GM19324 (cell line): Measurements from ENCODE around the gene COL16A1.

Experiments used
- ATAC-seq: cut with Tn5 transposase; IDR thresholded peaks from one replicate; pipeline ENCODE4 v1.9.1; 2021; ENCODE audit warnings: mild to moderate bottlenecking, moderate library complexity; ENCODE audit not compliant: unreplicated experiment, low FRiP score

The COL16A1 gene

GRCh38 chr1:31733389-31734219 lies 29.8 kb upstream of the COL16A1 start:
- no peak for ATAC-seq

- ATAC-seq = no peak
Observed at GRCh38 chr1:31732751-31733289, 29.0 kb upstream of the COL16A1 start.

GRCh38 chr1:31732343-31732742 lies 28.5 kb upstream of the COL16A1 start:
- ATAC-seq = no peak

GRCh38 chr1:31731049-31731565 lies 27.3 kb upstream of the COL16A1 start:
- no peak for ATAC-seq

- no peak for ATAC-seq
Observed at GRCh38 chr1:31730336-31731048, 26.7 kb upstream of the COL16A1 start.

GRCh38 chr1:31727849-31728248 lies 24.0 kb upstream of the COL16A1 start:
- no peak for ATAC-seq

- ATAC-seq = no peak
Observed at GRCh38 chr1:31727195-31727594, 23.4 kb upstream of the COL16A1 start.

GRCh38 chr1:31726715-31727114 lies 22.9 kb upstream of the COL16A1 start:
- ATAC-seq = no peak

GRCh38 chr1:31725777-31726535 lies 22.1 kb upstream of the COL16A1 start:
- ATAC-seq = no peak

GRCh38 chr1:31725134-31725533 lies 21.3 kb upstream of the COL16A1 start:
- no peak for ATAC-seq

GRCh38 chr1:31723828-31724359 lies 20.1 kb upstream of the COL16A1 start:
- ATAC-seq = no peak

GRCh38 chr1:31718327-31718897 lies 14.6 kb upstream of the COL16A1 start:
- ATAC-seq = no peak

GRCh38 chr1:31717341-31717740 lies 13.5 kb upstream of the COL16A1 start:
- ATAC-seq = no peak

GRCh38 chr1:31715873-31716220 lies 12.0 kb upstream of the COL16A1 start:
- ATAC-seq = no peak

- ATAC-seq = no peak
Observed at GRCh38 chr1:31715087-31715872, 11.5 kb upstream of the COL16A1 start.

GRCh38 chr1:31714442-31715086 lies 10.7 kb upstream of the COL16A1 start:
- ATAC-seq = no peak

GRCh38 chr1:31712630-31713029 lies 8.8 kb upstream of the COL16A1 start:
- no peak for ATAC-seq

GRCh38 chr1:31712068-31712467 lies 8.3 kb upstream of the COL16A1 start:
- ATAC-seq = no peak

GRCh38 chr1:31708324-31708723 lies 4.5 kb upstream of the COL16A1 start:
- ATAC-seq = no peak
